ENCODE results near the gene PHOSPHO1.
A peak's percentile ranks its signal among the peaks of the same experiment; 100 is the strongest.

PHOSPHO1 gene

DNA sequence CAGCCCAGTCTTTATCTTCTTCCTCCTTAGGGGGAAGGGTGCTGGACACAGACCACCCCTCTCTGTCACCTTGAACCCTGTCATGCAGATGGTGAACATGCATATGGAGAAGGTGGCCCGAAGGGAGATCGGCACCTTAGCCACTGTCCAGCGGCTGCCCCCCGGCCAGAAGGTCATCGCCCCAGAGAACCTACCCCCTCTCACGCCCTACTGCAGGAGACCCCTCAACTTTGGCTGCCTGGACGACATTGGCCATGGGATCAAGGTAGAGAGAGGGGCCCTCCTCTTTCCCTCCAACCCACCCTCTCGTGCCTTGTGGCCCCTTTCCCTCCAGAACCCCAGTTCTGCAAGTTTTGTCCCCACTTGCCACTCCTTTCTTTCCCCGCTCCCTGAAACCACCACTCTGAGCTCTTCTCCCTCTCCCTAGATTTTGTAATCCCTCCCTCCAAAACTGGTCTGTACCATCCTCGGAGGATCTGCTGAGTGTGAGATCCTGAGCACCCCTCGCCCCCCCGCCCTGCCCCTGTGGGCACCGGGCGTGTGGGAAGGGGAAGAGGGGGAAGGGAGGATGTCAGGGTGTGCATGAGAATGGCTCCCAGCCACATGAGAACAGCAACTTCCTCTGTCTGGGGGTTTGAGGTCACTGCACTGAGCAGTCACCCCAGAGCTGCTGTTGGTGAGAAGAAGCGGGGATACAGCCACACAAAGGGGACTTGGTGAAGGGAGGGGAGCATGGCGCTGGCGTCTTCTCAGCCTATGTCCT, 12.8 kb downstream of the PHOSPHO1 start:
- peak; percentile 71 for DNase-seq

DNA sequence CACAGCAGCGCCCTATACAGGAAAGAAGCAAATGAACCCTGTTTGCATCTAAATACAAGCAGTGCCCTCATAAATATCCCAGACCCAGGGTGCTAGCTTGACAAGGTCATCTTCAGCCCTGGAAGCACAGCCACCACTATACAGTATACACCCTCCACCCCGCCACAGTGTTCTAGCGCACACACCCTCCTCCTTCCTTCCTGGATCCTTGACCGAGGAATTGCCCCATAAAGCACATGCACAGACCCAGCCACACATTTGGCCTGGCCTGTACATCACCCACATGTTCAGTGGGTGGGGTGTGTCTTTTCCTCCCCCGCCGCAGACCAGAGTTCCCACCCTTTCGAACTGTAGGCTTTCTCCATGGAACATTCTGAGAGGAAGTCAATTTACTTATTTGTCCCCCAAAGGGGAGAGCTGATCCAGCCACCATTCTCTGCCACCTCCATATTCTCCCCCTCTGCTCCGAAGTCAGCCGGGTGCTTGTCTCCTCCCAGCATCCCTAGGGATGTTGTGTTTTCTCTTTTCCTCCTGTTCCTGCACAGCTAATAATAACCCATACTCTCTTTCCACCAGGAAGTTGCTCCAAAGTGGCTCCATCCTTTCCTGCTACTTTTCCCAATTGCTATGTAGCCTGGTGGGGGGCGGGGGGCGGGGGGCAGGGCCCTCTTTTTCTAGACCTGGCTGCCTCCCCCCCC, 13.5 kb downstream of the PHOSPHO1 start:
- DNase-seq, result peak; percentile 69

DNA sequence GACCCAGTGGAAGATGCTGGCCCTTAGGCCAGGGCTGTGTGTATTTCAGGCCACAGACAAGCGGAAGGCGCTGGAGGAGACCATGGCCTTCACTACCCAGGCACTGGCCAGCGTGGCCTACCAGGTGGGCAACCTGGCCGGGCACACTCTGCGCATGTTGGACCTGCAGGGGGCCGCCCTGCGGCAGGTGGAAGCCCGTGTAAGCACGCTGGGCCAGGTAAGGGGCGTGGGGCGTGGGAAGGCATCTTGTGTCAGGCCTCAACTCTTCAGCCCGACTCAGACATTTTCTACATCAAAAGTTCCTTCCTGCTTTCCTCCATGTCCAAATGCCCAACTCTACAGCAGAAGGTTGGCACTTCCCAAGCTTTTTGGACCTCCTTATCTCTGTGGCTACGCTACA, 14.1 kb downstream of the PHOSPHO1 start:
- no peak for DNase-seq

DNA sequence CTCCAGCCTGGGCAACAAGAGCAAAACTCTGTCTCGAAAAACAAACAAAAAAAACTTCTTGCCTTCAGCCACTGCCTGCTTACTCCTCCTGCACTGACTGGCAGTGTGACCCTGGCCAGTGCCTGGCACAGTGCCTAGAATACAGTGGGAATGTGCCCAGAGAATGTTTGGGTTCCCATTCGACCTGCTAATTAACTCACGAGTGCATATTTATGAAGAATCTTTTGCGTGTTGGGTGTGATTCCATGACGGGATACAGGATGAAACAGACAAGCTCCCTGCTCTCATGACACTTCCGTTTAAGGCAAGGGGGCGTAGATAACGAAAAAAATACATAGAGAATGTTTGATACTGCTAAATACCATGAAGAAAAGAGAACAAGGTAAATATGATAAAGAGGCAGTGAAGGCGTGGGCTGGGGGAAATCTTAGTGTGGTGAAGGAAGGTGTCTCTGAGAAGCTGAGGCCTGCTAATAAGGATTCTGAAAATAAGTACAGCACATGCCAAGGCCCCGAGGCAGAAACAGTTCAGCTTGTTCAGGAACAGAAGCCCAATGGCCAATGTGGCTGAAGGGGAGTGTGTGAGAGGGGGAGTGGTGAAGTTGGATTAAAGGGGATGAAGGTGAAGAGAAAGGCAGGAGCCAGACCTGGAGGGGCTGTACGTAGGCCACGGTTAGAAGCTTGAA, 15.8 kb downstream of the PHOSPHO1 start:
- no peak for DNase-seq

- no peak for DNase-seq
These were observed 16.7 kb downstream of the PHOSPHO1 start for GRCh38 chr17:49213847-49214246.

- no peak for DNase-seq
These were observed 17.2 kb downstream of the PHOSPHO1 start for GRCh38 chr17:49213399-49213798.

DNA sequence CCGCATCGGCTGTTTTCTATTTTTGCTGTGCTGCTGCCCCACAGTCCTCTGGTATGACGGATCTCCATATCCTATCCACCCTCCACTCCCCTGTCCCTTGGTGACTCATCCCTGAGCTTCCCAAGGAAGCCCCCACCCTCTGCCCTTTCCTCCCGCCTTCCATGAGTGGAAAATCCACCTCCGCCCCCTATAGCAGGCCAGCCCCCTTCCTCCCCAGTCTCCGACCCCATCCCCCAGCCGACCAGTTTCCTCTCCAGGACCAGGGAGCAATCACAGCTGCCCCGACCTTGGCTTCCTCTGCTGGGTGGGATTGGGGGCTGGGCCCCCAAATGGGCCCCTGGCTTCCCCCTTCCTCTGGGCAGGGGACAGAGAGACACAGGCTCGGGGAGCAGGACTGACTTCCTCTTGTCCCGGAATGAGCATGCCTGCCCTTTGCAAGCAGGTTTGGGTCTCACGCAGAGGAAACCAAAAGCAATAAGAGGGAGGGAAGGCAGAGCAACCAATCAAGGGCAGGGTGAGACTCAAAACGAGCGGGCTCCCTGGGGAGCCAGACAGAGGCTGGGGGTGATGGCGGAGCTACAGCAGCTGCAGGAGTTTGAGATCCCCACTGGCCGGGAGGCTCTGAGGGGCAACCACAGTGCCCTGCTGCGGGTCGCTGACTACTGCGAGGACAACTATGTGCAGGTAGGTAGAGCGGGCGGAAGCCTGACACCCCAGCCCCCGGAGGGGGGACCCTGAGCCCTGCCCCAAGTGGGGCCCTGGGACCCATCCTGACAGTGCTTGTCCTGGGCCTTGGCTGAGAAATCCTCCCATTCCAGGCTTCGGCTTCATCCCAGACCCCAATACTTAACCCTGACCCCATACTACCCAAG, 20.2 kb downstream of the PHOSPHO1 start, which contains the start of the genes ABI3 and GNGT2:
Gene ABI3 (plus strand): TSS at position 550 of the 872 bp plus-strand sequence. CDS start 18 bp downstream, at position 568.
Gene GNGT2 (minus strand): TSS at position 417 of the 872 bp plus-strand sequence. CDS start 3,152 bp downstream, outside the sequence.
- DNase-seq, result no peak

DNA sequence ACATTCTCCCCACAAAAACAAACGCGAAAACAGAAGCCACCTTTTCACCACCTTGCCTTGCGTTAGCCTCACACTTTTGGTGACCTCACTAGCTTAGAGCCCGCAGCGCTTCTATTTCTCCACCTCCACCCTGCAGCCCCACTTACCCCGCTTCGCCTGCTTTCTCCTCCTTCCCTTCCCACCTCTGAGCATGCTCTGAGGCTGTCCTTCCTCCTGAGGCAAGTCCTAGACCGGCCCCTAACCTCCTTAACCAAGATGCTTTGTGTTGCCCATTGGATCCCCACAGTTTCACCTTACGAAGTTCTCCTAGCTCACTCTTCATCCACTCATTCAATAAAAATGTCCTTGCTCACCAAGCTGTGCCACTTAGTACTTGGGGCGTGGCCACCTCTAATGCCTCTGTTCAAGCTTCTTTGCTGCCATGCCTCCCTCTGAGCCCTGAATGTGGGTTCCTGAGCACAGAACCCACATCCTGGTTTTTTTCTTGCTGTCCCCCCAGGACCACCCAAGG, 21.5 kb downstream of the PHOSPHO1 start:
- no peak for DNase-seq

DNA sequence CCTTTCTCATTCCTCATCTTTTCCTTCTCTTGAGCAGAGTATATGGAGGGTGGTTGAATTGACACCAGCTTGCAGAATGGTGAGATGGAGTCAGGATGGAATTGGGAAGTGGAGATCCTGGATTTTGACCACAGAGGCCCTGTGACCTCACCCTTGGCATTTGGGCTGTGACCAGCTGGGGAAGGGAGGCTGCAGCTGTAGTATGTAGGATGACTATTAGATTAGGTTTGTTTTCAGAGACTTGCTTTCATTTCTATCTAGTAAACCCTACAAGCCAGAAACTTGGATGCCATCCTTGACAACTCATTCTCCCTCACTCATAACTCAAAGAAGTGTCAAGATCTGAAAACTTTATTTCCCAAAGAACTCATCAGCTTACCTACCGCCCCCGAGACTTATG, 26.1 kb downstream of the PHOSPHO1 start:
- DNase-seq, result no peak

DNA sequence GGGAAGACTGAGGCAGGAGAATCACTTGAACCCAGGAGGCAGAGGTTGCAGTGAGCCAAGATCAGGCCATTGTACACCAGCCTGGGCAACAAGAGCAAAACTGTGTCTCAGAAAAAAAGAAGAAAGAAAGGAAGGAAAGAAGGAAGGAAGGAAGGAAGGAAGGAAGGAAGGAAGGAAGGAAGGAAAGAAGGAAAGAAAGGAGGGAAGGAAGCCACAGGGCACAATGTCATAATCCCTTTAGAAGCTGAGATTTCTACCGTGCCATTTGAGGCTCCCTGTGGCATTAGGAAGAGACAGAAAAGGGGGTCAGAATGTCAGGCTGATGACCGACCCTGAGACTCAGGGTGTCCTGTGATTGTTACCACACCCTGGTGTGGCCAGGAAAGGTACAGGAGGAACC, 26.8 kb downstream of the PHOSPHO1 start:
- DNase-seq, result no peak

GRCh38 chr17:49201481-49201927, 29.1 kb downstream of the PHOSPHO1 start:
- no peak for DNase-seq

DNA sequence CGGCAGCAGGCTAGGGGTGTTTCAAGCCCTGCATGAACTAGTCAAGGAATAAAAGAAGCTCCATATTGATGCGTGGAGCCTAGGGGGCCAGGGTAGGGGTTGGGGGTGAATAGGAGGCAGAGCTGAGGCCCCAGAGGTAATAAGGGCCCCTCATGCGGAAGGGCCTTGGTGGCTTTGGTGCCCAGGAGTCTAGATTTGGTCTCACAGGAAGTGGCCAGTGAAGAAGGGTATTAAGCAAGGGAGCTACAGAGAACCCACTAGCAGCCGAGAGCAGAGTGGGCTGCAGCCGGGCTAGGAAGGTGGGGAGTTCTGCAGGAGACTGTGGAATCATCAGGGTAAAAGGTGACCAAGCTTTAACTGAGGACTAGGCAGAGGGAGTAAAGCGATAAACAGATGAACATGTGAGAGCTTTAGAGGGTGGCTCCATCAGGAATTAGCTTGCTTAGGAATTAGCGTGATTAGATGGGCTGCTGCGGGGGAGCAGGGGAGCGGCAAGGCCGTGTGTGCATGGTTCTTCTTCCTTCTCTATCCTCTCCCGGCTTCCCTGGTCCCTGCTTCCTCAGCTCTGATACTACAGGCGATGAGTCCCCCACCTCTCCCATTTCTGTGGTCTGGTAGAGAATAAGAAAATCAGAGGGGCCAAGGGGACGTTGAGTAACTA, 30.0 kb downstream of the PHOSPHO1 start:
- DNase-seq, result no peak

GRCh38 chr17:49198211-49198610, 32.4 kb downstream of the PHOSPHO1 start:
- no peak for DNase-seq

DNA sequence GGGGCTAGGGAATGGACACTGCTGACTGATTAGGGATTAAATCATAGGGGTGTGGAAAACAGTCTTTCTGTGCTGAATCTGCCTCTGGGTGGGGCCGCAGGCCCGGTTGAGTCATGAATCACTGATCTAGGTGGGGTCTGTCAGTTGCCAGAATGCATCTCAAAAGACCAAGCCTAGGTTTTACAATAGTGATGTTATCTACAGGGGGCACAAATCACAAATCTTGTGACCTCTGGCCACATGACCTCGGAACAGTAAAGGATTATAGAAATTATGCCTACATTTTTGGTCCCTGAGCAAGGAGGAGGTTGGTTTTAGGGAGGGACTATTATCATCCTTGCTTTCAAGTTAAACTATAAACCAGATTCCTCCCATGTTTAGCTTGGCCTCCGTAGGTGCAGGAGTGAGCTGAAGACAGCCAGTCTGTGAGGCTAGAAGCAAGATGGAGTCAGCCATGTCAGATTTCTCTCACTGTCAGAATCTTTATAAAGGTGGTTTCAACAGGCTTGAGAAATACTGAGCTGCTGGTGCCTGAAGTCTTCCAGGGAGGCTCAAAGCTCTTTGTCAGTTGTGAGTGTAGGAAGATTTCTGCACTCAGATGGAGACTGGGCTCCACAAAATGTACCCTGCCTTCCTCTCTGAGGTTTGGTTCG, 33.1 kb downstream of the PHOSPHO1 start:
- DNase-seq, result no peak

DNA sequence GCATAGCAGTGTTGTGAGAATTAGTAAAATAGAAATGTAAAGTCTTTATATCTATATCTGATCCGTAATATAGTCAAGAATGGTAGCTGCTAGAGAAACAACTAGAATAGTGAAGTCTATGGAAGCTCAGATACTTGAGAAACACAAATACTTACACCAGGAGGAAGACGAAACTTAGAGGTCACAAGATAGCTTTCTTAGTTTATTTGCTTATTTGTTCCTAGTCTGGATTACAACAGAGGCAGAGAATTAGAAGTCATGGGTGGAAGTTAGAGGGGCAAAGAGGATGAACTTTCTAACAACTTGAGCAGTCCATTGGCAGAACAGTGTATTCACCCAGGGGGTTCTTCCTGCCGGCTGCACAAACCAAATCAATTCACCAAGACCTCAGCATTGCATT, 34.1 kb downstream of the PHOSPHO1 start:
- no peak for DNase-seq

- DNase-seq, result no peak
These were observed 34.8 kb downstream of the PHOSPHO1 start for GRCh38 chr17:49195751-49196150.

- DNase-seq, result no peak
These were observed 36.3 kb downstream of the PHOSPHO1 start for GRCh38 chr17:49194297-49194607.

DNA sequence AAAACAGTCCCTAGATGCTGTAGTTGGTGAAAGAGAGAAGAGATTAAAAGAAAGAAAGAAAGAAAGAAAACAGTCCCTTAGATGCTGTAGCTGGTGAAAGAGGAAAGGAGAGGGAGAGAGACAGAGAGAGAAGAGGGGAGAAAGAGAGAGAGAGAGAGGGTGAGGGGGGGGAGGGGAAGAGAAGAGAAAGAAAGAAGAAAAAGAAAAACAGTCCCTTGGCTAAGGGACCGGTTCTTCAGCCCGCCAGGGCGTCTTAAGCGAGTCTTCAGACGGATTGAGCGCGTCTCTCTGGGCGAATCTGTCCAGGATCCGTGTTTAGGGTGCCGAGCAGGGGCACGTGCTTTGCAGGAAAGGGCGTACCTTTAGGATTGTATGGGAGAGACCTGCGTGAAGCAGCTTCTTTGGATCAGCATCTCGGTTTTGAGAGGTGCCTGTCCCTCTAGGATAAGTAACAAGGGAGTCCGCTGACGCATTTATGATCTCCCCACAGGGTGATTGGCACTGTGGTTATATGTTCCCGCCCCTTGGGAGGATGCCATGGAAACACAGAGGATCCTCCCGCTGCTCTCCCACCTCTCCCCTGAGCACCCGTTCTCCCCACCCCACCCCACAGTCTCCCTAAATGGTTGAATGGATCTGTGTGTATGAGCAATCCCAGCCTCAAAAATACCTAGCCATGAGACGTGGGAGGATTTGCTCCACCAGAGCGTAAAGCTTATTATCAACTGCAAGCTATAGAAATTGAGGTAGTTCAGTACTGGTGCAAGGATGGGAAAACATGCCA, 36.9 kb downstream of the PHOSPHO1 start:
- DNase-seq, result peak; percentile 32

- DNase-seq, result peak; percentile 71
These were observed 38.5 kb downstream of the PHOSPHO1 start for GRCh38 chr17:49191917-49192741.
